Fibroblast of skin of right biceps (primary cell): ENCODE data around the gene JAKMIP2.

Experiments used
- DNase-seq: peaks from one replicate; pipeline ENCODE4 v3.0.0-alpha.2; 2013

The JAKMIP2 gene

GRCh38 chr5:147786142-147786541 is 3.6 kb upstream of the JAKMIP2 start:
- no peak for DNase-seq

DNA sequence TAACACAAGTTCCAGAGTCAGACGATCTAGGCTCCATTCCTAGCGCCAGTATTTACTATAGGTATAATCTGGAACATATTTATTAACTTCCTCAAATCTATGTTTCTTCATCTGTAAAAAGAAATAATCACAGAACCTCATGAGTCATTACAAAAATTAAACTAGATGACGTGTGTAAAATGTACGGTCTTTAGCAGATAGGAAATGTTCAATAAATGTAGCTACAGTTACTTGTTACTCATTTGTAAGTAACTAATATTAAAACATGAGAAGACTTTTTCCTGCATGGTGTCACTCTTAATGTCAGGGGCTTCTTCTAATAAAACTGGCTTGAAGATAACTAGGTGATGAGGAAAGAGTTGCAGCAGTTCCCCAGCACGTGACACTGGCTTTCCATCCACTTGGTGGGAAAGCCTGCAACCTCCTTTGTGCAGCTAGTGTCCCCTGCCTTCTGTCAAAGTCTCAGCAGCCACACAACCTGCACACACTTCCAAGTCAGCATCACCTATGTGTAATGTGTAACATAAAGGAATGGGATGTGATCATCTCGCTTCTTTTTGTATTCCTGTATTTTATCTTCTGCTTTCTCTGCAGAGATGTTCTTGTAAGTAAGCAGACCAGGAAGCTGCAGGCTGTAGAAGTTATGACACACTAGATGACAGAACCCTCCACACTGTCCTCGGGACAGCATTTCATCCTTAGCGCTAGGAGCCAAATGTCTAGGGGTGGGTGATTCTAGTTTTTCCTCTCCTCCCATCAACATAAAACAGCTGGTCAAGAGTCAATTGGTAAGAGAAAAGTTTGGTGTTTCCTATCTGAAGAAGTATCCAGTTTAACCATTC is 1.8 kb upstream of the JAKMIP2 start:
- no peak for DNase-seq

- no peak for DNase-seq
These were observed 1.5 kb downstream of the JAKMIP2 start for GRCh38 chr5:147780924-147781573.

- no peak for DNase-seq
These were observed 2.8 kb downstream of the JAKMIP2 start for GRCh38 chr5:147779694-147780093.

- no peak for DNase-seq
These were observed 5.5 kb downstream of the JAKMIP2 start for GRCh38 chr5:147776989-147777388.

GRCh38 chr5:147773587-147773986 is 8.9 kb downstream of the JAKMIP2 start:
- DNase-seq, result no peak

- DNase-seq, result no peak
These were observed 9.4 kb downstream of the JAKMIP2 start for GRCh38 chr5:147773139-147773538.

- DNase-seq, result no peak
These were observed 15.5 kb downstream of the JAKMIP2 start for GRCh38 chr5:147767048-147767447.

- peak; percentile 70 for DNase-seq
These were observed 18.6 kb downstream of the JAKMIP2 start for GRCh38 chr5:147763791-147764525.

GRCh38 chr5:147760086-147760875 is 22.2 kb downstream of the JAKMIP2 start:
- DNase-seq, result no peak

DNA sequence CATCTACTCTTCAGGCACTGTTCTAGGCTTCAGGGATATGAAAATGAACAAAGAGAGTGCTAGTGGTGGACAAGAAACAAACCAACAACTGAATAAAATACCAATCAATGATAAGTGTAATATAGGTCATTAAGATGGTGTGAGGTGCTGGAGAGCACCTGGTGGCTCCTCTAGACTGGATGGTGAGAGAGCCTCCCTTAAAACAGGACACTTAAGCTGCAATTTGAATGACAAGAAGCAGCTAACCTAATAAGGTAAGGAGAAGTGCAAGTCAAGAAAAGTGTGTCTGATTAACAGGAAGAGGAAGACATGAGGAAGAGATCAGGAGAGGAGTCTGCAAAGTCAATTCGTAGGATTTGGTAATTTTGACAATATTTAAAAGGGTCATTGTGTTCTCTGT is 23.1 kb downstream of the JAKMIP2 start:
- DNase-seq, result no peak

- no peak for DNase-seq
These were observed 26.0 kb downstream of the JAKMIP2 start for GRCh38 chr5:147756566-147756965.

DNA sequence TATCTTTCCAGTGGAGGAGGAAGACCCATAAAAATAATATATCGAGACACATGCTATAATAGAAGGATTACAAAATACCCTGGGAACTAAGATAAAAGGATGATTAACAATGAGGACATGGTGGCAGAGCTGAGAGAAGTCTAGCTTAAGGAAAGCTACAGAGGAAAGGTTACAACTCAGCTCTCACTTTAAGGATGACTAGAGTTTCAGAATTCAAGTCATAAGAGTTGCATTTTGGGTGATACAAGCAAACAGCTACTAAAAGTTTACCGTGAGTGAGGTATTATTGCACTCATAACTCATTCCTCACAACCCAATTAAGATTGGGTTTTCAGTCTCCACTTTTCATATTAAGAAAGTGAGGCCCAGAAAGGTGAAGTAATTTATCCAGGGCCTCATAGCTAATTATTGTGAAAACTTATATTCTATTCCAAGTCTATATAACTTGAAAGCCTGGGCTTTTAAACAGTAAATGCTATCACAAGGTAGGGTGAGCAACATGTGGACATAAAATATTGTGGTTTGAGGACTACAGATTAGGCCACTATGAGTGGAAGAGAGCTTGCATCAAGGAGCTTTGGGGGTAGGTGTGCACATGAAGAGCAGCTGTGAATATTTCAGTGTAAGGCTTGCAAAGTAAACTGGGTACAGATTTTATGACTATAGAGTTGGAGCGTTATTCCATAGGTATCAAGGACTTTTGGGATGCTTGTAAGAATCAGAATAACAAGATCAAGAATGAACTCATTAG is 28.0 kb downstream of the JAKMIP2 start:
- no peak for DNase-seq

DNA sequence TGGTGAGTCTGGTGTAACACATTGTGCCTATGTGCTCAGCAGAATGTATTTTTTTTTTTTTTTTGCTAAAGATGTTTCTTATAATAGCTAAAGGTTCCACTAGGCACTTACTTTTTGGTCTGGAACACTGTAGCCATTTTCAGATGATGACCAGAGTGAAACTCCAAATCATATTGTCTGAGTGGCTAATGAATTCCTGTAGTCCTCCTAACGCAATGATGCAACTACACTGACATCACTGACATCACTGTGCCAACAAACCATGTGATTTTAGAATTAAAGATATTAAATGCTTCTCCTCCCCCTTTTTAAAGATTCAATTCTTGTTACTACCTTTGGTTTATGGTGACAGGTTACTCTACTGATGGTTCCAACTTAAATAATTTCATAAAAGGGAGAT is 28.8 kb downstream of the JAKMIP2 start:
- DNase-seq, result peak; percentile 8

GRCh38 chr5:147752666-147753290 is 29.8 kb downstream of the JAKMIP2 start:
- DNase-seq, result peak; percentile 0

GRCh38 chr5:147752033-147752432 is 30.5 kb downstream of the JAKMIP2 start:
- no peak for DNase-seq

DNA sequence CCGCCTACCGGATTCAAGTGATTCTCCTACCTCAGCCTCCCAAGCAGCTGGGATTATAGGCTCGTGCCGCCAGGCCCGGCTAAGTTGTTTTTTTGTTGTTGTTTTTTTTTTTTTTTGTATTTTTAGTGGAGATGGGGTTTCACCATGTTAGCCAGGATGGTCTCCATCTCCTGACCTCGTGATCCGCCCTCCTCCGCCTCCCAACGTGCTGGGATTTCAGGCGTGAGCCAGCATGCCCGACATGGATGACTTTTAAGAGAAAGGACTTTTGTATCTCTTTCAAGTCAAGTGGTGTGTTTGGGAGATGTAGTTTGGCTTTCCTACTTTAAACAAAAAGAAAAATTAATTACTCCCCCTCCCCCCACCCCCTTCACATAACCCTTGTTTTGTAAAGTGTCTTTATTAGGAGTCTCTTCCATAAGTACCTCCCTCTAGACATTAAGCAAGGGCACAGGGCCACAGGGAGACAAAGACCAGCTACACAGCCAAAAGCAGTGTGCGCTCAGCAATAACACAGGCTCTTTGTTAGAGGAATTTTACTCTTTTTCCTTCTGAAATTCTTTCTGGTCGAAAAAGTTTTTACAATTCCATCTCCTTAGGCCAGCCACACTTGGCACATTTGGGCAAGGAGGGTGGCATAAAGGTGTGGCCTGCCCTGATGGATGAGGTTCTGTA is 31.2 kb downstream of the JAKMIP2 start:
- no peak for DNase-seq

DNA sequence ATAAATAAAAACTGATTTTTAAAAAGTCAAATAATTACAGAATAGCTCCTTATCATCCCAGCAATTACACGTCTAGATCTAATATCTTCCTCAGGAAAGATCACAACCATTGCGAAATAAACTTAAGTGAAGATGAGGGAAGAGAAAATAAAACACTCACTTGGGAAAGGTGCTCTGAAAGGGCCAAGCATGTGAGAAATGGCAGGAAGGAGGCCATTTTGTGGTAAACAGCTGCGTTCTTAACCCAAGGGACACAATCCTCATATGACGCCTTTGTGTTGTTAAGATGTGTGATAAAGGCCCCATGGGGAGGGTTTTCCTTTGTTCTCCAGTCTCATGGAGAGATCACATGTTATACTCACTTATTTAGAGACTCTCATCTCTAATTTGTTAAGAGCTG is 32.5 kb downstream of the JAKMIP2 start:
- DNase-seq, result no peak

DNA sequence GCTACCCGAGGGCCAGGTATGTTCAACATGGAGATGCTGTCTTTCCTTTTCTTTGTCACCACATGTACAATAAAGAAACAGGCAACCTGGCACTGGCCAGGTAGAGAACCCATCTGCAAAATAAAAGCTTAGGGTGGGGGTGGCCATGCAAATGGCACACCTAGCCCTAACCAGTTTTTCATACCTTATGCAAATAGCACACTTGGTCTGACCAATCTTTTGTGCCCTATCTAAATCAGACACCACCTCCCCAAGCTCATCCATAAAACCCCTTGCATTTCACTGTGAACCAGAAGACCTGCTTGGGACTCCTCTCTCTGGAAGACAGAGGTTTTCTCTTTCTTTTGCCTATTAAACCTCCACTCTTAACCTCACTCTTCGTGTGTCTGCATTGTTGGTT is 33.9 kb downstream of the JAKMIP2 start:
- DNase-seq, result no peak

DNA sequence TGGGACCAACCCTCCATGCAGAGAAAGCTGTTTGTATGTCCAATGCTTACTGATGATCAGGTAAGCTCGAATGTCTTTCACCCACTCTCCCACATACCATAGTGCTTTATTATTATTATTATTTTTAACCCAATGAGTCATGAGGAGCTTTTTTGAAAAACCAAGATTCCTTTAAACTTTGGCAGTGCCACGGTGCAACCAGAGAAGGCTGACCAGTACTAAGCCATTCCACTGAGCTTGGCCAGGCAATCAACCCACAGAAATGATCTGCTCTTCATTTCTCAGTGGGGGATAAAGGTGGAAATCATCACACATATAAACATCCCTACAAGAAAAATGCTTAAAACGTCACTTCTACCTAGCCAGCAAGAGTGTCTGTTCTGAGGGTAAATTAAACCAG is 35.5 kb downstream of the JAKMIP2 start:
- DNase-seq, result no peak
